Measurements from ENCODE around the gene GRK1. TPM values are rescaled to one million over a fixed set of nuclear protein-coding genes. Genes with fewer than 3 reads are reported as not detected.
"Not testable (repeated sequence)": the region's sequence is repeated elsewhere in the genome, so short reads cannot be mapped to it uniquely, and the experiment has no call there.

Gene GRK1
- polyA plus RNA-seq (2013, experiment 1 of 2; ENCODE audit: insufficient read length), result not detected
- not detected for polyA plus RNA-seq (2013, experiment 2 of 2; ENCODE audit: insufficient read length)

DNA sequence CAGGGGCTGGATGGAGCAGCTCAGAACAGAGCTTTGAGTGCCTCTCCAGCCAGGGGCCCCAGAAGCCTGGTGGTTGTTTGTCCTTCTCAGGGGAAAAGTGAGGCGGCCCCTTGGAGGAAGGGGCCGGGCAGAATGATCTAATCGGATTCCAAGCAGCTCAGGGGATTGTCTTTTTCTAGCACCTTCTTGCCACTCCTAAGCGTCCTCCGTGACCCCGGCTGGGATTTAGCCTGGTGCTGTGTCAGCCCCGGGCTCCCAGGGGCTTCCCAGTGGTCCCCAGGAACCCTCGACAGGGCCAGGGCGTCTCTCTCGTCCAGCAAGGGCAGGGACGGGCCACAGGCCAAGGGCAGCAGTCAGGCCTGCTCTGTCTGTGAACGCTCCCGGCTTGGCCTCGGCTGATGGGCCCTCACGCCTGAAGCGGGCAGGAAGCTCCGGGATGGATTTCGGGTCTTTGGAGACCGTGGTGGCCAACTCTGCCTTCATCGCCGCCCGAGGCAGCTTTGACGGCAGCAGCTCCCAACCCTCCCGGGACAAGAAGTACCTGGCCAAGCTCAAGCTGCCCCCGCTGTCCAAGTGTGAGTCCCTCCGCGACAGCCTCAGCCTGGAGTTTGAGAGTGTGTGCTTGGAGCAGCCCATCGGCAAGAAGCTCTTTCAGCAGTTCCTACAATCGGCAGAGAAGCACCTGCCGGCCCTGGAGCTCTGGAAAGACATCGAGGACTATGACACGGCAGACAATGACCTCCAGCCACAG is at the start of gene GRK1:
GRK1 (plus strand) TSS at position 269 of the 751 bp plus-strand sequence; CDS start at position 437, 168 bp downstream.
- DNase-seq, result no peak

DNA sequence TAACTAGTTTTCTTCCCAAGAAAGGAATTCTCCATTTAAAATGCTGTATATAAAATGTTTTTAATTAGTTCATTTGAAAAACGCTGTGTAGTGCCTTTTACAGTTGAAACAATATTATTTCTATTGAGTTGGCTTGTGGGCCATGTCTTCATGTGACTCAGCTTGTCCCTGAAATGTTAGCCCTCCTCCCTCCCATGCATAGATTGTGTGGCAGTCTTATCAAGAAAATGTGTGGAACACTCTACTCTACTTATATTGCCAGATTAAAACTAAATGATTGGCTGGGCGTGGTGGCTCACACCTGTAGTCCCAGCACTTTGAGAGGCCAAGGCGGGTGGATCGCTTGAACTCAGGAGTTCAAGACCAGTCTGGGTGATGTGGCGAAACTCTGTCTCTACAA is 49.1 kb upstream of the GRK1 start:
- no peak for DNase-seq

DNA sequence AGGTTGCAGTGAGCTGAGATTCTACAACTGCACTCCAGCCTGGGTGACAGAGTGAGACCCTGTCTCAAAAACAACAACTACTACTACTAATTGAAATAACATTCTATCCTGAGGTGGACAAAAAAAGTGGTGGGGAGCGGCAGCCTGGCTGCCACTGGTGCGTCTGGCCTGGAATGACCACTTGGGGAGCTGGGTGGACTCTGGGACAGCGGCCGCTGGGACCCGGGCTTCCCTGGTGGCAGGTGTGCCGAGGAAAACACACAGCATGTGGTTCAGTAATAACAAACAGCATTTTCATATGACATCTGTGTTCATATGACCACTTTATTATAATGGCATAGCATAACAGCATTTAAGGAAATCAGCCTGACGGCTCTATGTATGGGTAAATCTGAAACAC is 48.6 kb upstream of the GRK1 start:
- DNase-seq, result no peak

DNA sequence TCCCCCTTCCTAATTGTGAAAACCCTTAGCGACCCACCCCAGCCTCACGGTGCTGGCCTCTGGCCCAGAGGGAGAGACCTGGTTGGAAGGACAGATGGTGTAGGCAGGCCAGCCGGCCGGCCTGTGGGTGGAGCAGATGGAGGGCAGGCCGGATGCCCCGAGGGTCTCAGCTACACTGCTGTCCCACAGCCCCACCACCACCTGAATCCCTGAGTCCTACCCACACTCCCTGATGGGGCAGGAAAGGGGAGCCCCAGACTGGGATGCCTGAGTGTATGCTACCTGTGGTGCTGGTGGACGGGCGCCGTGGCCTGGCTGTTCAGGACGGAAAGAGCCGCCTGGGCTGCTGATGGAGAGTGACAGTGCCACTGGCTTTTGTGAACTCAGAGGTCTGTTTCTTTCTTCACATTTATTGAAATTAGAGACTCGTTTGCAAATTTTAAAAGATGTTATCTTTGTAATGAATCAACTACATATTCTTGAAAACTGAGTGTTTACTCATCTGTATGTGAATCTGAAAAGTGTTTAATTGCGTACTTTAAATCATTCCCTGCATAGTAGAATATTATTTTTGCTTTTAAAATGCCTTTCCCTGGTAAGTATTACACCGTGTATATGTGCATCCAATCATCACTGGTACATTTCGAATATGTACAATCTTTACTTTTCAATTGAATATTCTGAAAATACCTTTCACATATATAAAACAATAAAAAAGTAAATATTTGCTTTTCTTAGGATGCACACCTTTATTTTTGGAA is 46.8 kb upstream of the GRK1 start:
- DNase-seq, result no peak

DNA sequence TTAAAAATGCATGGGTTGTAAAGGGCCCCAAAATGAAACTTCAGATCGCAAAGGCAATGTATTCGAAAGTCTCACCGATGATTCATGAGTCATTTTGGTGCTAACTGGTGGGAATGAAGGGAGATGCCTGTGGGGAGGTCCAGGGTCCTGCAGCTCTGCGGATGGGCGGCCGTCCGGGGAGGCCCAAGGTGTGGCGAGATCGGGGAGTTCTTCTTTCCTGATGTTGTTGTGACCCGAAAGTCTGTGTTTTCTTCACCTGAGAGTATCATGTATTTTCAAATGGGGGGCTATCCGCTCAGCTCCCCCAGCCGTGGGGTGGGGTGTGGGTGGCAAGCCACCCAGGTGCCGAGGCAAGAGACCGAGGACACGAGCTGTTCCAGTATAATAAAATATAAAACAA is 46.0 kb upstream of the GRK1 start:
- no peak for DNase-seq

DNA sequence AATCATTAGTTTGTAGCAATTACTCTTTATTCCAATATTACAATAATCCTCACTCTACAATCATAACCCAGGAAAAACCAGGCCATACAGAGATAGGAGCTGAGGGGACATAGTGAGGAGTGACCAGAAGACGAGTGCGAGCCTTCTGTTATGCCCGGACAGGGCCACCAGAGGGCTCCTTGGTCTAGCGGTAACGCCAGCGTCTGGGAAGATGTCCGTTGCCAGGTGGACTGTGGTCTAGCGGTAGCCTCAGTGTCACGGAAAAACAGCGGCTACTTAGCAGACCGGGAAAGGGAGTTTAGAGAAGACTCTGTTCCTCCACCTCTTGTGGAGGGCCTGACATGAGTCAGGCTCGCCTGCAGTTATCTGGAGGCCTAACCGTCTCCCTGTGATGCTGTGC is 45.5 kb upstream of the GRK1 start:
- DNase-seq, result not testable (repeated sequence)

DNA sequence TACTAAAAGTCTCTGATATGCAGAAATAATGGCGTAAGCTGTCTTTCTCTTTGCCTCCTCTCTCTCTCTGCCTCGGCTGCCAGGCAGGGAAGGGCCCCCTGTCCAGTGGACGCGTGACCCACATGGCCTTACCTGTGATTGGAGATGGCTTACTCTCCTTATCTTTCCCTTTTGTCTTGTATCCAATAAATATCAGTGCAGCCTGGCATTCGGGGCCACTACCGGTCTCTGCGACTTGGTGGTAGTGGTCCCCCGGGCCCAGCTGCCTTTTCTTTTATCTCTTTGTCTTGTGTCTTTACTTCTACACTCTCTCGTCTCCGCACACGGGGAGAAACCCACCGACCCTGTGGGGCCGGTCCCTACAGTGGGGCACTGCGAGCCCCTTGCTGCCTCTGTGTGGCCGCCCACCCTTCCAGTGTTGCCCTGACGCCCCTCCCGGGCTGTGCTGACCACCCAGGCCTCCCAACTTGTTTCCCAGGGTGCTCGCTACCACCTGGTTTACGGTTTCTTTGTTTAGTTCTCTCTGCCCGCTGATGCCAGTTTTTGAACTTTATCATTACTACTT is 45.0 kb upstream of the GRK1 start:
- DNase-seq, result not testable (repeated sequence)

DNA sequence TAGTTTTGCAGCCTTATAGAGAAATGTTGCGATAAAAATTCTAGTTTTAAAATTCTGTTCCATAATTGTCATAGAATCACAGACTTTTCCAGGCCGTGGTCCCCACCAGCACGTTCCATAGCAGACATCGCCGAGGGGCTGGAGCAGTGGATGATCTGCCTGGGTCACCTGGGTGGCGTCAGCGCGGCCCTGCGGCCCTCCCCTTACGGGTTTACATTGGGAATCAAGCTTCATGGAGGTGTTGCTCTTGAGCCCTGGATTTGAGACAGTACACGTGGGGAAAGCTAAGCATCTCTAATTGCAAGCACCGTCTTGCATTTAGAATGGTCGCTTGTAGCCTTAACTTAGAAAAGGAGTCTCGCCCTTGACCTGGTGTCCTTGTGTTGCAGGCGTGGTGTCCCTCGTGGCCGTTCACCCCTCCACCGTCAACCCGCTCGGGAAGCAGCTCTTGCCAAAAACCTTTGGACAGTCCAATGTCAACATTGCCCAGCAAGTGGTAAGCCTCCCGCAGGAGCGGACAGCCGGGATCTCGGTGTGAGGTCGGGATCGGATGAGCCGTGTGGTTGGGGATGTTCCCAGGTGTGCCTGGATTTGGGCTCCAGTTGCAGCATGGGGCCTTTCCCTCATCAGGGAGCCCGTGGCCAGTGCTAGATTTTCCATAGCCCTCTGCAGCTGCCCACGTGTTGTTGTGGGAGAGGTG is 44.1 kb upstream of the GRK1 start:
- no peak for DNase-seq

DNA sequence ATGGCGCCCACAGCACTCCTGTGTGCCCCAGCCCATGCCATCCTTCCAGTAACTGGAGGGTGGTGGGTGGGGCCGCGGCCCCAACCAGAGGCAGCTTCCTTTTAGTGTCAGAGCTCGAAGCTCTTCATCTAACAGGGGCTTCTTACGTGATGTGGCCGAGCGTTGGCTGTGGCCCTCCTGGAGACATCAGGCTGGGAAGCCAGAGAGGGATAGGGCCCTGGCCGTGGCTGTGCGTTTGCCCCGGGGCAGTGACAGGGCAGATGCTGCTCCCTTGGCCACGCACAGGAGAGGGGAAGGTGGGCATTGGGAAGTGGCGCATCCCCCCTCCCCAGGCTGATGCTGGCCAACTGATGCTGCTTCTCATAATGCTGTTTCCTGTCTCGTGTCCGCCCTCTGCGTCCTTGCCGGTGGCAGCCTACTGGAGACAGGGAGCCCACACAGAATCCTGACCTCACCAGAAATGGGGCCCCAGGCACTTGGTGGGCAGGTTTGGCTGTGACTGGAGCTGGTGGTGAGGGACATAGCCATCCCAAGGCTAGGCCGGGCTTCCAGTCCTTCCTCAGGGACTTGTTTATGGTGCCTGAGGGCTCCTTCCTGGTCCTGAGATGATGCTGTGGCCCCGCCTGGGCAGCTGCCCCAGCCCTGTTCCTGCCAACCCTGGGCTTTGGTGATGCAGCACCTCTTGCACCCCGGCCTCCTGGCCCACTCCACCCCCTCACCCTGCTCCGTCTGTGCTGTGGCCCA is 43.4 kb upstream of the GRK1 start:
- DNase-seq, result peak; percentile 15

DNA sequence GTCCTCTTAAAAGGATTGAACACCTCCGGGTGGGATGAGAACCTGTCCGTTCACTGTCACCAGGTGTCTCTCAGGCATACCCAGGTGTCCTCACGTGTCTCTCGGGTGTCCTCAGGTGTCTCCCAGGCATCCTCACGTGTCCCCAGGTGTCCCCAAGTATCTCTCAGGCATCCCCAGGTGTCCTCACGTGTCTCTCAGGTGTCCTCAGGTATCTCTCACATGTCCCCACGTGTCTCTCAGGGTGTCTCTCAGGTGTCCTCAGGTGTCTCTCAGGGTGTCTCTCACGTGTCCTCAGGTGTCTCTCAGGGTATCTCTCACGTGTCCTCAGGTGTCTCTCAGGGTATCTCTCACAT is 42.8 kb upstream of the GRK1 start:
- no peak for DNase-seq

DNA sequence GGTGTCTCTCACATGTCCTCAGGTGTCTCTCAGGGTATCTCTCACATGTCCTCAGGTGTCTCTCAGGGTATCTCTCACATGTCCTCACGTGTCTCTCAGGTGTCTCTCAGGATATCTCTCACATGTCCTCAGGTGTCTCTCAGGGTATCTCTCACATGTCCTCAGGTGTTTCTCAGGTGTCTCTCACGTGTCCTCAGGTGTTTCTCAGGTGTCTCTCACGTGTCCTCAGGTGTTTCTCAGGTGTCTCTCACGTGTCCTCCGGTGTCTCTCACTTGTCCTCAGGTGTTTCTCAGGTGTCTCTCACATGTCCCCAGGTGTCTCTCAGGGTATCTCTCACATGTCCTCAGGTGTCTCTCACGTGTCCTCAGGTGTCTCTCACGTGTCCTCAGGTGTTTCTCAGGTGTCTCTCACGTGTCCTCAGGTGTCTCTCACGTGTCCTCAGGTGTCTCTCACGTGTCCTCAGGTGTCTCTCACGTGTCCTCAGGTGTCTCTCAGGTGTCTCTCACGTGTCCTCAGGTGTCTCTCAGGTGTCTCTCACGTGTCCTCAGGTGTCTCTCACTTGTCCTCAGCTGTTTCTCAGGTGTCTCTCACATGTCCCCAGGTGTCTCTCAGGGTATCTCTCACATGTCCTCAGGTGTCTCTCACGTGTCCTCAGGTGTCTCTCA is 42.2 kb upstream of the GRK1 start:
- DNase-seq, result not testable (repeated sequence)

DNA sequence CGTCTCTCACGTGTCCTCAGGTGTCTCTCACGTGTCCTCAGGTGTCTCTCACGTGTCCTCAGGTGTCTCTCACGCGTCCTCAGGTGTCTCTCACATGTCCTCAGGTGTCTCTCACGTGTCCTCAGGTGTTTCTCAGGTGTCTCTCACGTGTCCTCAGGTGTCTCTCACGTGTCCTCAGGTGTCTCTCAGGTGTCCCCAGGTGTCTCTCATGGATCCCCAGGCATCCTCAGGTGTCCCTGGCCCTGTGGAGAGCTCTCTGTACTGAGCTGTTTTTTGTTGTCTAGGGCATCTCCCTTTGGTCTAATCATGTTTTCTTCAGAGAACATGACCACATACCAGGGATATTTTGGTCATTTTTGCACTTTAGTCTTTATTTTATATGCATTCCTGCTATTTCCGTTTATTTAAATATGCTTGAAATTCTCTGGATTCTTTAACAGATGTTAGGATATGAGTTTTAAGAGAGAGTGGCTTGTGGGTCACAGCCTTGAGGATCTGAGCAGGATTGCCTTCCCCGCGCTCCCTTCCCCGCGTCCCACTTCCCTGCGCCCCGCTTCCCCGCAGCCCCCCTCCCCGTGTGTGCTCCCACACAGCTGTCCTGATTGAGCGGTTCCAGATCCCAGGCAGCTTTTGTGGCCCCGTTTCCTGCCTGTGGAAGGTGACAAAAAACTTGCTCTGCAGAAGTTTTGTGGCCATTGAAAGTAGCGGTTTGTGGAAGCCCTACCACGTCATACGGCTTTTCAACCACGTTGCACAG is 40.9 kb upstream of the GRK1 start:
- peak; percentile 68 for DNase-seq

DNA sequence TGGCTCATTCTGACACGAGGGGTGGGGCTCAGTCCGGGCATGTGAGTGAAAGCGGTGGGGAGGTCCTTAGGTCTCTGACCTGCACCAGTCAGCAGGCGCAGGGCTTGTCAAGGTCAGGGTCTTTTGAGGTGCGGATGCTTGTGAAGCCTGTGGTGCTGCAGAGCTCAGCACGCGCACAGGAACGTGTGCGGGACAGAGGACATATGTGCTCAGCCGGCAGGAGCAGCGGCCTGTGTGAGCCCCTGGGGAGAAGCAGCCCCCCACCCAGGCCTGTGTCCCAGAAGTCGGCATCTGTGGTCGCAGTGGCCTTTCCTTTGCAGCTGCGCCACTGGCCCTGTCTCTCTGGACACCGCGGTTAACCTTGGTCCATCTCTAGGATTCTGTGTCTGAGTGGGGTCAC is 39.9 kb upstream of the GRK1 start:
- DNase-seq, result no peak

DNA sequence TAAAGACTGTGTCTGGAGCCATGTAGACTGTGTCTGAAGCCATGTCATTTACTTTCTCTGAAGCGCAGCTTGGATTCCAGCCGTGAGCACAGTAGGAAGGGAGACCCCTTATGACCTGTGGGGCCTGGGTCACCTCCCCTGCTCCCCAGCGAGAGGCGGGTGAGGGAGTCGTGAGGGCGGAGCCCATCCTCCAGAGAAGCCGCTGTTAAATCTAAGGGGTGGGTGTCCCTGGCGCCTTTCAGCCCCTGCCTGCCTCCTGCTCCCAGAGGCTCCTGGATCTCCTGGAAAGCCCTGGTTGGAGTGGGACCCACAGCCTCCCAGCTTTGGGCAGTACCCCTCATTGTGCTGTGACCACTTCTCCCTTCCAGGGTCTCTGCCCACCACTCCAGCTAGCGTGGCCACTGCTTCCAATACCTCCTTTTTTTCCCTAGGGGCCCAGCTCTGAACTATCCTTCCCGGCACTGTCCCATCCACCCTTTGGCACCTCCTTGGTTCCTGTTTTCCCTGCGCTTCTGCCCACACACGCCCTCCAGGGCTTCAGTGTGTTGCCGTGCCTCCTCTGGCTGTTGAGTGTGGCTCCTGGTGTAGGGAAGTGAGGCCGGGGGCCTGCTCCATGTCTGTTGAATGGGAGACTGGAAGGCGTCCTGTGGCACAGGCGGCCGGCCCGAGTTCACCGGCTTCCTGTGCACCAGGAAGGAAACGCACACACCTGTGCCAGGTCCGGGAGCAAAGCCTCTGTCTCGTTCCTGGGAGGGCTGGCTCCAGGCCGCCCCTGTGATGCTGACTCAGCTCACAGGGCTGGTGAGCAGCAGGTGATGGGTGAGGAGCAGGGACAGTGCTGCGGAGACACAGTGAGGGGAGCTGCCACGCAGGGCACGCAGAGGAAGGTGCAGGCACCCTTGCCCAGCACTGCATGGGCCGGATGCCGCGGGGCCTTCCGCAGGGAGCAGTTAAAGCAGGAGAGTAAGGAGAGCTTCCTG is 38.4 kb upstream of the GRK1 start:
- DNase-seq, result no peak

DNA sequence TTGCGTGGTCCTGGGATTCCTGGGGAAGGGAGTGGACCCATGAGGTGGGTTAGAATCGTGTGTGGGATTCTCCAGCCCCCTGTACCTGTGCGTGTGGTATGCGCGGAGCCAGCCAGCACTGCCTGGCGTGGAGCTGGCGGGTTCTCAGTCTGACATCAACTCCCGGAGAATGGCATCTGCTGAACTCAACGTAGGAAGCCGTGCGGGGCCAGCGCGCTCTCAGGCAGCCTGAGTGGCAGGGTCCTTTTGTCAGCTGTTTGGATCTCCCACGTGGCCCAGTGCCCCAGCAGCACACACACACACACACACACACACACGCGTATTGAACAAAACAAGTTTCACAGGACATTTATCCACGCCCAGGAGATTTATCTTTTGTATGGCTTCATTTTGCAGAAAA is 37.2 kb upstream of the GRK1 start:
- DNase-seq, result no peak

DNA sequence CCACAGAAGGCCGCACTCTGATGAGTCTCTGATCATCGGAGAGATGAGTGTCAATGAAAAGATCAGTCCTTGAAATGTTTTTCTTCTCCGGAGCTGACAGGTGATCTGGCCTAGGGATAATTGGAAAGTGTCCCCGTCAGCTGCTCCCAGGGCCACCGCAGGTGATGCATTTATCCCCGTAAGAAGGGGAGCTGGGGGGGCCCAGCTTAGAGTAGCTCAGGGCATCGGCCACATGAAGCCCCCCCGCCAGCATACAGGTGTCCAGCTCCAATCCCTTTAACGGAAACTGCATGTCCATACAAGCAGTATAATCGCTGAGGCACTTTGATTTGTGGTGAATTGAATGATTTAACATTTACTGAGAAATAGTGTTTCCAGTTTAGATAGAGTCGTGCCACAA is 36.7 kb upstream of the GRK1 start:
- DNase-seq, result no peak

DNA sequence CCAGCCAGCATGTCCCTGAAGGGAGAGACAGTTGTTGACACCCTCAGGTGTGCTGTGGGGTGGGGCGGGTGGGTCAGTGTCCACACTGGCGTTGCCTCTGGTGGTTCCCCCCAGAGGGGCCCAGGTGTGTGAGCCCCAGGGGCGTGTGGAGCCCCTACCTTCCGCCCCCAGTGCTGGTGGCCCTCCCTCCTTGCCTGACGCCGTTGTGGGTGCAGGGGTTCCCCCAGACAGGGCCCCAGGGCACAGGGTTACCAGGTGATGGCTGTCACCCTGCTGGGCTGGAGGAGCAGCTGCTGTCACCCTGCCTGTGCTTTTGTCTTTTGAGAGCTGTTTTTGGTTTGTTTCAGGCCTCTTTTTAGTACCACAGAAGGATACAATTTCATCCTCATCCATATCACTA is 36.2 kb upstream of the GRK1 start:
- no peak for DNase-seq

DNA sequence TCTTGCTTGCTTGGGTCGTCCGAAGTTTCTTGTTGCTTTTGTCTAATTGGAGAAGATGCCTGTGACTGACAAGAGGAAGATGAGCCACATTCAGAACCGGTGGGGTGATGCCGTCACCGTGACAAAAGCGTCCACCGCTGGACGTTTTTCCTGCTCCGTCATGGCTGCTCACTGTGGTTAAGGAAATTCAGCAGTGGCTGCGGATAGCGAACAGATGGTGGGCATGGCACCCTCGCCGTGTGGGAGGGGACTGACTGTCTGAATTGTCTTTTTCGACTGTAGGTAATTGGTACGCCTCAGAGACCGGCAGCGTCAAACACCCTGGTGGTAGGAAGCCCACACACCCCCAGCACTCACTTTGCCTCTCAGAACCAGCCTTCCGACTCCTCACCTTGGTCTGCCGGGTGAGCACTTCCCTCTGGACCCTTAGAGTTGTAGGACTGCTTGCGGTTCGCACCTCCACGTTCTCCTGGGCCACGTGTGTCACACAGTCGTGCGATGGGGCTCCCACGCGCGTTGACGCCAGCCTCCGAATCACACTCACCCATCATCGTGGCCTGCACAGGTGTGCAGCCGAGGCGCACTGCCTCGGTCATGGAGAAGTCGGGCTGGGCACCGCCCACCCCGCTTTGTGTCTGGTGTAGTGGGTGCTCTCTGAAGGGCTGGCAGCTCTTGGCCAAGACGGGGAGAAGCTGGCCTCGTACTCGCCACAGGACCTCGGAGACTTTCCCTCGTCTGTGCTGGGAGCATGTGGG is 35.5 kb upstream of the GRK1 start:
- no peak for DNase-seq
